ENCODE measurements around the gene SDF4.
"Not testable (repeated sequence)": the region's sequence is repeated elsewhere in the genome, so short reads cannot be mapped to it uniquely, and the experiment has no call there.

The SDF4 gene

GRCh38 chr1:1196431-1197187 is 35.2 kb downstream of the SDF4 start:
- DNase-seq: no peak

GRCh38 chr1:1195726-1196125 is 36.1 kb downstream of the SDF4 start:
- not testable (repeated sequence) for DNase-seq

DNA sequence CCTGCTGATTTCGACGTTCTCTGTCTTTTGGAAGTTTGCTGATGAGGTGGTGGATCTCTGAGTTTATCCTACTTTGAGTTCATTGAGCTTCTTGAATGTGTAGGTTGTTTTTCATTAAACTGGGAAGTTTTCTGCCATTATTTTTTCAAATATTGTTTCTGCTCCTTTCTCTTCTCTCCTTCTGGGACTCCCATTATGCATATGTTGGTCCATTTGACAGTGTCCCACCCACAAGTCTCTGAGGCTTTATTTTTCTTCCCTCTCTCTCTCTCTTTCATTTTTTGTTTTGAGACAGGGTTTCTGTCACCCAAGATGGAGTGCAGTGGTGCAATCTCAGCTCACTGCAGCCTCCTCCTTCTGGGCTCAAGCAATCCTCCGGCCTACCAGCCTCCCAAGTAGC is 37.1 kb downstream of the SDF4 start:
- no peak for DNase-seq

DNA sequence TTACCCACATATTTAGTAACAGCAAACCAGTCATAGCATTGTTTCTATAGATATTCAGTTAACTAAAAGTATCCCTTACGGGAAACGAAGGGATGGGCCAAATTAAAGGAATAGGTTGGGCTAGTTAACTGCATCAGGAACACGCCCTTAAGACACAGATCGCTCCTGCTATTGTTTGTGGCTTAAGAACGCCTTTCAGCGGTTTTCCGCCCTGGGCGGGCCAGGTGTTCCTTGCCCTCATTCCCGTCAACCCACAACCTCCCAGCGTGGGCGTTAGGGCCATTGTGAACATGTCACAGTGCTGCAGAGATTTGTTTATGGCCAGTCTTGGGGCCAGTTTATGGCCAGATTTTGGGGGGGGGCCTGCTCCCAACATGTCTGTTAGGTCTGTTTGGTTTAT is 40.1 kb downstream of the SDF4 start:
- DNase-seq: no peak

DNA sequence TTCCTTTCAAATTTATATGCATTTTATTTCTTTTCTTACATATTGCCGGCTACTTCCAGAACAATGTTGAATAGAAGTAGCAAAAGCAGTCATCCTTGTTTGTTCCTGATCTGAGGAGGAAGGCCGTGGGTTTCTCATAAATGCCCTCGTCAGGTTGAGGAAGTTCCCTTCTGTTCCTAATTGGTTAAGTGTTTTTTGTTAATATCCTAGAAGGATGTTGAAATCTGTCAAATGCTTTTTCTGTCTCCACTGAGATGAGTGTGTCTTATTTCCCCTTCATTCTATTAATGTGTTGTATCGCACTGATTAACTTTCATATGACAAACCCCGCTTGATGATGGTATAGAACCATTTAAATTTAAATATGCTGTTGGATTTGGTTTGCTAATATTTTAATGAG is 42.7 kb downstream of the SDF4 start:
- no peak for DNase-seq

- DNase-seq: no peak
These were observed 43.9 kb downstream of the SDF4 start for GRCh38 chr1:1187938-1188337.

- DNase-seq: no peak
These were observed 46.6 kb downstream of the SDF4 start for GRCh38 chr1:1185101-1185765.

- DNase-seq: no peak
These were observed 47.7 kb downstream of the SDF4 start for GRCh38 chr1:1183833-1184775.

- DNase-seq: no peak
These were observed 48.5 kb downstream of the SDF4 start for GRCh38 chr1:1183221-1183747.

- no peak for DNase-seq
These were observed 49.1 kb downstream of the SDF4 start for GRCh38 chr1:1182491-1183220.

GRCh38 chr1:1181938-1182410 is 49.8 kb downstream of the SDF4 start:
- DNase-seq: no peak

- DNase-seq: no peak
These were observed 50.5 kb downstream of the SDF4 start for GRCh38 chr1:1181129-1181937.

GRCh38 chr1:1179983-1180861 is 51.6 kb downstream of the SDF4 start:
- DNase-seq: no peak

DNA sequence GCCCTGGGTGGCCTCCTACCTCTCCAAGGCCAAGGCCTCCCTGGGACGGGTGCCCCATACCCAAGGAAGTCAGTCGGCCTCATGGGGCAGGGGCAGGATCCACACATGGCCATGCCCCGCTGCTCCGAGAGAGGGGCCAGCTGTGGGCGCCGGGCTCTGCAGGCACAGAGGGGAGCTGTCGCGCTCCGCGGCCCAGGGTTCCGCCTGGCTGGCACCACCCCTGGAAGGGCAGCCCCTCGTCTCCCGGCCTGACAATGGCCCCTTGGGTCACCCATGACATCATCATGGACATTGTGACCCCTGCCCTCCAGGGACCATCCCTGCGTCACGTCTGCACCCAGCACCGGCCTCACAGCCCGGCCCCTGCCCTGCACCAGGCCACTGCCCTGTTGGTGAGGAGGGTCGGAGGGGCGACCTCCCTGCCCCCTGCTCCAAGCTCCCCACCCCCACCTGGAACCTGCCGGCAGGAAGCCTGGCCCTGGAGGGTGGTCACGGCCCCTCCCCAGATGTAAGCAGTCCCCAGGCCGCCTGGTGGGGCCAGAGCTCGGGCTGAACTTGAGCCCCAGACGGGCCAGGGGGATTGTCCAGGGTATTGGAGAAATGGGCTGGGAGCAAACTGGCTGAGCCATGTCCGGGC is 52.3 kb downstream of the SDF4 start:
- DNase-seq: no peak

DNA sequence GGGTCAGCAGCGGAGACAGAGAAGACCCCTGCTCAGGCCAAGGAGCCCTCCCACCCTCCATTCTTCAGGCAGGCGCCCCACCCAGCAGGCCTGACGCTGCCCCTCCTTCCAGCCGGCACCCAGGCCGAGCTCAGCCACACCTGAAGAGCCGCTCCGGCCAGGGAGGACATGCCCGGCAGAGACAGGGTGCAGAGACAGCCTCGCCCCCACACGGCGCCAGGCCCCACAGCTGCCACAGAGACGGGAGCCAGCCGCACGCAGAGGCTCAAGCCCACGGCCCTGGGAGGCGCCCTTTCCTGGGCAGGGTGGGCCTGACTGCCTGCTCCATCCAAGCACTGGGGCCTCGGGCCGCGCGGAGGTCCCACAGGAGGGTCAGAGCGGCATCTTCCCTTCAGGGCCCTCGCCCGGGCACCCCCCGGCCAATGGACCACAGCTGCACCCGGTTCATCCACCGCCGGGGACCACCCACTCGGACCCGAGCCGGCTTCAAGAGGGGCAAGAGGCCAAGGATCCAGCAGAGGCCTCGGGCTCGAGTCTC is 52.9 kb downstream of the SDF4 start:
- no peak for DNase-seq

DNA sequence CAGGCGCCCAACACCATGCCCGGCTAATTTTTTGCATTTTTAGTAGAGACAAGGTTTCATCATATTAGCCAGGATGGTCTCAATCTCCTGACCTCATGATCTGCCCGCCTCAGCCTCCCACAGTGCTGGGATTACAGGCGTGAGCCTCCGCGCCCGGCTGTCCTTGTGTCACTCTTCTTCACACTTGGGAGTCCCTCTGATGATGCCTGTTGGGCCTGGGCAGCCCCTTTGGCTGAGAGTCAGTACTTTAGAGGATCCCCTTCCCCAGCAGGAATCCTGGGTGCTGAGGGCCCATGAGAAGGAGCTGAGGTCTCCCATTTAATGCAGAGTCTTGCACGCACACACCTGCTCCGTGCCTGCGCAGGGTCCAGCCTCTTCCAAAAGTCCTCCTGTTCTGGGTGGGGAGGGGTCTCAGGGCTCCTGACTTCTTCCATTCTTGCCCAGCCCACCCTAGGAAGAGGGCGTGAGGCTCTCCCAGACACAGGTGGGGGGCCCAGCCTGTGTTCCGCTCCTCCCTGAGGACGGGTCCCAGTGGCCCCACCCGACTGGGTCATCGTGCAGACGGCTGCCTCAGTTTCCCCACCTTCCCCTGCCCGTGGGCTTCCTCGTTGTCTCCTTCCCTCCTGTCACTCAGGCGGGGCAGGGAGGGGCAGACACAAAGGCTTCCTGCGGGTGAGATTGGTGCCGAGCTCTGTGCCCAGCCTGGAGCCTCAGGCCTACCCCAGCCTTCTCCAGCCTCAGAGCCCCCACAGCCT is 54.2 kb downstream of the SDF4 start:
- DNase-seq: no peak

DNA sequence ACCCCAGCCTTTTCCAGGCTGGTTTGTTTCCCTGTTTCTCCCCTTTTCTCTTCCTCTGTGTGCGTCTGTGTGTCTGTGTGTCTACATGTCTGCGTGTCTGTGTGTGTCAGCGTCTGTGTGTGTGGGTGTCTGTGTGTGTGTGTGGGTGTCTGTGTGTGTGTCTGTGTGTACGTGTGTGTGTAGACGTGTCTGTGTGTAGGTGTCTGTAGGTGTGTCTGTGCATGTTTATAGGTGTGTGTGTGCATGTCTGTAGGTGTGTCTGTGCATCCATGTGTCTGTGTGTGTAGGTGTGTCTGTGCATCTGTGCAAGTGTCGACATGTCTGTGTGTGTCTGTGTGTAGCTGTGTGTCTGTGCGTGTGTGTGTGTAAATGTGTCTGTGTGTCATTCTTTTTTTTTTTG is 54.9 kb downstream of the SDF4 start:
- no peak for DNase-seq

DNA sequence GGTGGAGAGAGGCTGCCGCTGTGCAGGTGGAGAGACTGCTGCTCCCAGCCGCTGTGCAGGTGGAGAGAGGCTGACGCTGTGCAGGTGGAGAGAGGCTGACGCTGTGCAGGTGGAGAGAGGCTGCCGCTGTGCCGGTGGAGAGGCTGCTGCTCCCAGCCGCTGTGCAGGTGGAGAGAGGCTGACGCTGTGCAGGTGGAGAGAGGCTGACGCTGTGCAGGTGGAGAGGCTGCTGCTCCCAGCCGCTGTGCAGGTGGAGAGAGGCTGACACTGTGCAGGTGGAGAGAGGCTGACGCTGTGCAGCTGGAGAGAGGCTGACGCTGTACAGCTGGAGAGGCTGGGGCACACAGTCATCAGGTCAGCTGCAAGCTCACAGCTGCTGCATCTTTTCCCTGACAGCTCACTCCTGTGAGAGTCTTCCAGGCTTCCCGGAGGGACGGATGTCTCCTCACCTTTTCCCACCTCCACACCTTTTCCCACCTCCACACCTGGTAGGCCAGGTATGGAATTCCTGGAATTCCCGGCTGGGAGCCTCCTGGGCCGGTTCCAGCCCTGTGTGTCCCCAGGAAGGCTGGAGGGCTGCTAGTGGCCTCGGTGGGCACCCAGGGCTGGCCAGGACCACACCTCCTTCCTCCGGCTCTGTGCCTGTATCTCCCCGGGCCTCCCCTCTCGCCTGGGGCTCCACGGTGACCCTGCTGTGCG is 55.6 kb downstream of the SDF4 start:
- not testable (repeated sequence) for DNase-seq
